ENCODE results near the gene TMCC3. TPM values are rescaled to one million over a fixed set of nuclear protein-coding genes. Genes with fewer than 3 reads are reported as not detected.

Gene TMCC3
- total RNA-seq, 1 experiment from 2014 or later = 4.0 TPM

- H3K4me1 Mint-ChIP-seq (ENCODE audit: low read depth, unreplicated experiment) = peaks cover 9% of the 10 kb centered on the region
Observed at GRCh38 chr12:94676031-94676641, 25.8 kb upstream of the TMCC3 start.

GRCh38 chr12:94674835-94675234, 24.5 kb upstream of the TMCC3 start:
- Mint-ChIP-seq H3K27me3 (ENCODE audit: unreplicated experiment) (peaks cover 20% of the 10 kb centered on the region), H3K4me3 (ENCODE audit: low read depth, unreplicated experiment) (no peak overlapping the region), H3K4me1 (ENCODE audit: low read depth, unreplicated experiment) (peaks cover 18% of the 10 kb centered on the region), H3K9me3 (ENCODE audit: low read depth, unreplicated experiment) (no peaks in the 10 kb centered on the region), H3K36me3 (ENCODE audit: insufficient read depth, unreplicated experiment) (no peaks in the 10 kb centered on the region), H3K27ac (ENCODE audit: unreplicated experiment) (no peak overlapping the region)
- intact Hi-C loops (cut with micrococcal nuclease; ENCODE audit: unreplicated experiment) = no loop called here
- CTCF ChIA-PET = interaction anchor here (0.7 kb wide), 1 partner anchor 160 kb away, joined by 4 read pairs; no protein-coding TSS in a partner anchor
- DNase-seq = no peak
- TF ChIP-seq CTCF (IDR thresholded peaks at IDR 0.05; ENCODE audit: unreplicated experiment) = no peak
- no TSS peak for BruUV-seq (replicated peaks)

More at GRCh38 chr12:94676031-94676641, 25.8 kb upstream of the TMCC3 start:
- no peaks in the 10 kb centered on the region for H3K36me3 Mint-ChIP-seq (ENCODE audit: insufficient read depth, unreplicated experiment)
- H3K9me3 Mint-ChIP-seq (ENCODE audit: low read depth, unreplicated experiment) = peaks cover 3% of the 10 kb centered on the region
- H3K27me3 Mint-ChIP-seq (ENCODE audit: unreplicated experiment) = peaks cover 7% of the 10 kb centered on the region
- no TSS peak for BruUV-seq (replicated peaks)
- H3K4me3 Mint-ChIP-seq (ENCODE audit: low read depth, unreplicated experiment) = no peak overlapping the region
- TF ChIP-seq CTCF (IDR thresholded peaks at IDR 0.05; ENCODE audit: unreplicated experiment) = no peak
- no peak for DNase-seq
- no peak overlapping the region for H3K27ac Mint-ChIP-seq (ENCODE audit: unreplicated experiment)
- CTCF ChIA-PET = no interaction called here
- intact Hi-C loops (cut with micrococcal nuclease; ENCODE audit: unreplicated experiment) = no loop called here

GRCh38 chr12:94674051-94674451, 23.7 kb upstream of the TMCC3 start:
- Mint-ChIP-seq H3K27ac (ENCODE audit: unreplicated experiment) (no peak overlapping the region), H3K36me3 (ENCODE audit: insufficient read depth, unreplicated experiment) (no peaks in the 10 kb centered on the region), H3K27me3 (ENCODE audit: unreplicated experiment) (peaks cover 25% of the 10 kb centered on the region), H3K9me3 (ENCODE audit: low read depth, unreplicated experiment) (no peaks in the 10 kb centered on the region), H3K4me3 (ENCODE audit: low read depth, unreplicated experiment) (no peak overlapping the region), H3K4me1 (ENCODE audit: low read depth, unreplicated experiment) (peaks cover 21% of the 10 kb centered on the region)
- intact Hi-C loops (cut with micrococcal nuclease; ENCODE audit: unreplicated experiment) = no loop called here
- no TSS peak for BruUV-seq (replicated peaks)
- CTCF ChIA-PET = no interaction called here
- no peak for TF ChIP-seq CTCF (IDR thresholded peaks at IDR 0.05; ENCODE audit: unreplicated experiment)
- DNase-seq = no peak

- Mint-ChIP-seq H3K4me3 (ENCODE audit: low read depth, unreplicated experiment) (no peak overlapping the region), H3K9me3 (ENCODE audit: low read depth, unreplicated experiment) (no peaks in the 10 kb centered on the region), H3K27ac (ENCODE audit: unreplicated experiment) (no peak overlapping the region), H3K27me3 (ENCODE audit: unreplicated experiment) (peaks cover 25% of the 10 kb centered on the region), H3K36me3 (ENCODE audit: insufficient read depth, unreplicated experiment) (no peaks in the 10 kb centered on the region), H3K4me1 (ENCODE audit: low read depth, unreplicated experiment) (peaks cover 21% of the 10 kb centered on the region)
- intact Hi-C loops (cut with micrococcal nuclease; ENCODE audit: unreplicated experiment) = no loop called here
- no TSS peak for BruUV-seq (replicated peaks)
- no peak for TF ChIP-seq CTCF (IDR thresholded peaks at IDR 0.05; ENCODE audit: unreplicated experiment)
- CTCF ChIA-PET = no interaction called here
- DNase-seq = no peak
Observed at GRCh38 chr12:94673496-94673895, 23.1 kb upstream of the TMCC3 start.
